ACC112 (cell line): ENCODE measurements around the gene ITGAV.

Experiments
- H2AFZ ChIP-seq: fragments of 200-600 bp; sonication (generic); one replicate; pipeline ENCODE4 v1.6.0; 2017; ENCODE audit warnings: antibody characterized with exemption, low read length; ENCODE audit not compliant: unreplicated experiment
- H3K27ac ChIP-seq: fragments of 200-600 bp; sonication (generic); 2 replicates; pipeline ENCODE4 v1.5.1; 2014; ENCODE audit warnings: low read depth, mild to moderate bottlenecking, antibody characterized with exemption, low read length, moderate library complexity
- H3K27me3 ChIP-seq: fragments of 200-600 bp; sonication (generic); 2 replicates; pipeline ENCODE4 v1.6.1; 2014; ENCODE audit warnings: mild to moderate bottlenecking, antibody characterized with exemption, low read length, moderate library complexity, mixed read lengths; ENCODE audit not compliant: insufficient read depth
- H3K36me3 ChIP-seq: fragments of 200-600 bp; sonication (generic); 2 replicates; pipeline ENCODE4 v1.6.1; 2016; ENCODE audit warnings: mild to moderate bottlenecking, antibody characterized with exemption, low read length, moderate library complexity, mixed read lengths; ENCODE audit not compliant: insufficient read depth
- H3K4me1 ChIP-seq: fragments of 200-600 bp; sonication (generic); one replicate; pipeline ENCODE4 v1.6.1; 2016; ENCODE audit warnings: low read length, mixed read lengths; ENCODE audit not compliant: insufficient read depth, unreplicated experiment, control insufficient read depth
- H3K4me3 ChIP-seq: fragments of 200-600 bp; sonication (generic); 2 replicates; pipeline ENCODE4 v1.5.1; 2014; ENCODE audit warnings: mild to moderate bottlenecking, low read depth, low read length
- H3K79me2 ChIP-seq: fragments of 200-600 bp; sonication (generic); one replicate; pipeline ENCODE4 v1.6.0; 2016; ENCODE audit warnings: low read length; ENCODE audit not compliant: control insufficient read depth, unreplicated experiment, insufficient read depth

The ITGAV gene

DNA sequence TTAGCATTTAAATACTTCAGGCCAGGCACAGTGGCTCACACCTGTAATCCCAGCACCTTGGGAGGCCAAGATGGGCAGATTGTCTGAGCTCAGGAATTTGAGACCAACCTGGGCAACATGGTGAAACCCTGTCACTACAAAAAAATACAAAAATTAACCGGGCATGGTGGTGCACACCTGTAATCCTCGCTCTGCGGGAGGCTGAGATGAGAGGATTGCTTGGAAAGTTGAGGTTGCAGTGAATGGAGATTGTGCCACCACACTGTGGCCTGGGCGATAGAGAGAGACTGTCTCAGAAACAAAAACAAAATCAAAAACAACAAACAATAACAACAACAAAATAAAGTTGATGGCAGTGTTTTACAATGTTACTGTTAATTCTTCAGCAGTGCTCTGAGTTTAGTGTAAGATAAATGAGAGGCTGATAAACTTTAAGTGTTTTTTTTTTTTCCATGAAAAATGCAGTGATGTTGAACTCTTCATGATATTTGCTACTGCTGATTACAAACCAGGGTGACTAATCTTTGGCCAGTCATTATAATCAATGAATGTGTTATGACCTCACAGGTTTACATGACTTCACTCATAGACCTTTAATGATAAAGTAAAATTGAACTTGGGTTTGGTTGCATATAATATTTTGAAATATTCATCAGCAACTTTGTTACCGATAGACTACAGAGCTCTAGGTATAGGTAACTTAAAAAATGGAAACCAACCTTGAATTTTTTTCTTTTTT is 2.5 kb downstream of the ITGAV start:
- Histone ChIP-seq H2AFZ (no peak overlapping the region), H3K27ac (peak overlapping the region; percentile 84), H3K4me3 (peak overlapping the region; percentile 83), H3K27me3 (no peaks in the 10 kb centered on the region), H3K4me1 (peaks cover 39% of the 10 kb centered on the region), H3K36me3 (no peaks in the 10 kb centered on the region), H3K79me2 (peaks cover 69% of the 10 kb centered on the region)

- Histone ChIP-seq H3K36me3 (no peaks in the 10 kb centered on the region), H3K27me3 (no peaks in the 10 kb centered on the region), H3K4me1 (peaks cover 41% of the 10 kb centered on the region), H3K79me2 (peaks cover 80% of the 10 kb centered on the region), H2AFZ (no peak overlapping the region), H3K27ac (no peak overlapping the region), H3K4me3 (no peak overlapping the region)
Observed at GRCh38 chr2:186593523-186593922, 3.7 kb downstream of the ITGAV start.

GRCh38 chr2:186594001-186594722 is 4.3 kb downstream of the ITGAV start:
- Histone ChIP-seq H3K27ac (no peak overlapping the region), H3K27me3 (no peaks in the 10 kb centered on the region), H3K36me3 (no peaks in the 10 kb centered on the region), H3K4me1 (peaks cover 48% of the 10 kb centered on the region), H2AFZ (no peak overlapping the region), H3K4me3 (peak overlapping the region; percentile 31), H3K79me2 (peaks cover 86% of the 10 kb centered on the region)

- no peak overlapping the region for H3K4me3 ChIP-seq
- H3K4me1 ChIP-seq: peaks cover 52% of the 10 kb centered on the region
- H3K79me2 ChIP-seq: peaks cover 94% of the 10 kb centered on the region
- H2AFZ ChIP-seq: no peak overlapping the region
- H3K36me3 ChIP-seq: no peaks in the 10 kb centered on the region
- H3K27me3 ChIP-seq: no peaks in the 10 kb centered on the region
- no peak overlapping the region for H3K27ac ChIP-seq
Observed at GRCh38 chr2:186595219-186595618, 5.4 kb downstream of the ITGAV start.

DNA sequence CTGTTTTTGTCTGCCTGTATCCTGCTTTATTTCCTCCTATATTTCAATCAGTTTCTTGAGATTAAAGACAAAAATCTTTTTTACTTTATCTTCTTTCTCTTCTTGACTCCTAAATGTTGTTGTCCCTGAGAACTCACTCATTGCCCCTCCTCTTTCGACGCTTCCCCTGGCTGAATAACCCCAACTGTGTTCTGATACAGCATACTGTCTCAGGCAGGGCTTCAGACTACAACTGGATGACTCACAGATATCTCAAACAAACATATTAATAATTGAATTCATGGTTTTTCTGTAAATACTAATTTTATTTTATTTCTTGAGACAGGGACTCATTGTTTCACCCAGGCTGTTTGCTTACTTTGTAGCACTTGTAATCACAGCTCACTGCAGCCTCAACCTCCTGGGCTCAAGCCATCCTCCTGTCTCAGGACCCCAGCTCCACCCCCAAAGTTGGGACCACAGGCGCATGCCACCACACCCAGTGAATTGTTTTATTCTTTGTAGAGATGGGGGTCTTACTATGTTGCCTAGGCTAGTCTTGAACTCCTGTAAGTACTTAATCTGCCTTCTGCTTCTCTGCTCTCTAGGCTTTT is 9.4 kb downstream of the ITGAV start:
- no peak overlapping the region for H3K4me3 ChIP-seq
- no peaks in the 10 kb centered on the region for H3K27me3 ChIP-seq
- peak overlapping the region; percentile 18; the same call in 1 of the 2 replicates for H3K27ac ChIP-seq
- H2AFZ ChIP-seq: no peak overlapping the region
- H3K36me3 ChIP-seq: peaks cover 6% of the 10 kb centered on the region; the same call in 1 of the 2 replicates
- H3K4me1 ChIP-seq: peaks cover 34% of the 10 kb centered on the region
- H3K79me2 ChIP-seq: peaks cover 70% of the 10 kb centered on the region

GRCh38 chr2:186603286-186603685 is 13.4 kb downstream of the ITGAV start:
- H3K36me3 ChIP-seq: peaks cover 24% of the 10 kb centered on the region
- H3K4me3 ChIP-seq: no peak overlapping the region
- no peak overlapping the region for H2AFZ ChIP-seq
- no peaks in the 10 kb centered on the region for H3K27me3 ChIP-seq
- H3K79me2 ChIP-seq: peaks cover 58% of the 10 kb centered on the region
- H3K4me1 ChIP-seq: peaks cover 18% of the 10 kb centered on the region
- H3K27ac ChIP-seq: 0 out of 2 replicates have a peak overlapping the region, but pooled peaks have one; percentile 13

DNA sequence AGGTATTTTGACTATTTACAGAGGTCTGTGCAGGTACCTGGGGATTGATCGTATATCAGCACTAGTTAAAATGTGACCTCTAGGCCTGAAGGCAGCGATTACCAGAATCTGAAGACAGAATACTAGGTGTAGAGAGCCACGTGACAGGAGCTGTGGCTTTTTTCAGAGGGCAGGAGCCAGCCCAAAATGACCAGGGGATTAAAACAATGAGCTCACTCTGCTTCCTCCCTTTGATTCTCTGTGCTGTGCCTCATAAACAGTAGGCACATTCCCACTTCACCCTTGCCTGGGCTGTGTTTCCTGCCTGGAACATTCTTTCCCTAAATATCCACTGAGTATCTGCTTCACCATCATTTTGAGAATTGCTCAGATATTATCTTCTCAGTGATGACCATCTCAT is 15.2 kb downstream of the ITGAV start:
- Histone ChIP-seq H2AFZ (no peak overlapping the region), H3K4me3 (no peak overlapping the region), H3K27ac (no peak overlapping the region), H3K79me2 (peaks cover 54% of the 10 kb centered on the region), H3K27me3 (no peaks in the 10 kb centered on the region), H3K36me3 (peaks cover 24% of the 10 kb centered on the region), H3K4me1 (peaks cover 5% of the 10 kb centered on the region)

GRCh38 chr2:186607660-186608324 is 17.9 kb downstream of the ITGAV start:
- Histone ChIP-seq H3K4me1 (peaks cover 5% of the 10 kb centered on the region), H3K27ac (no peak overlapping the region), H3K27me3 (no peaks in the 10 kb centered on the region), H2AFZ (no peak overlapping the region), H3K79me2 (peaks cover 46% of the 10 kb centered on the region), H3K36me3 (peaks cover 27% of the 10 kb centered on the region; the same call in 1 of the 2 replicates), H3K4me3 (no peak overlapping the region)

- Histone ChIP-seq H3K79me2 (peaks cover 37% of the 10 kb centered on the region), H2AFZ (no peak overlapping the region), H3K27me3 (no peaks in the 10 kb centered on the region), H3K4me1 (no peaks in the 10 kb centered on the region), H3K4me3 (no peak overlapping the region), H3K27ac (no peak overlapping the region), H3K36me3 (peaks cover 16% of the 10 kb centered on the region; the same call in 1 of the 2 replicates)
Observed at GRCh38 chr2:186610785-186611184, 20.9 kb downstream of the ITGAV start.

- H3K4me3 ChIP-seq: no peak overlapping the region
- no peak overlapping the region for H3K27ac ChIP-seq
- no peak overlapping the region for H2AFZ ChIP-seq
- peaks cover 33% of the 10 kb centered on the region for H3K79me2 ChIP-seq
- no peaks in the 10 kb centered on the region for H3K27me3 ChIP-seq
- peaks cover 15% of the 10 kb centered on the region; the same call in 1 of the 2 replicates for H3K36me3 ChIP-seq
- H3K4me1 ChIP-seq: no peaks in the 10 kb centered on the region
Observed at GRCh38 chr2:186611526-186611925, 21.7 kb downstream of the ITGAV start.
